Measurements from ENCODE around the gene NEUROG3. TPM values are rescaled to one million over a fixed set of nuclear protein-coding genes. Genes with fewer than 3 reads are reported as not detected.

The NEUROG3 gene
- total and polyA plus RNA-seq, 2 donors (not counting 1 experiment from before 2014, with no cell fraction given): not detected

- no peaks in the 10 kb centered on the region for H3K79me2 ChIP-seq (ENCODE audit: control insufficient read depth, insufficient read depth, low read length)
- H3K36me3 ChIP-seq (ENCODE audit: control insufficient read depth, insufficient read depth, low read length): no peaks in the 10 kb centered on the region
- no peaks in the 10 kb centered on the region for H4K20me1 ChIP-seq (ENCODE audit: control insufficient read depth, extremely low read depth, insufficient read depth, low read length)
- no peaks in the 10 kb centered on the region for H3K4me1 ChIP-seq (ENCODE audit: control insufficient read depth, extremely low read depth, insufficient read depth, low read length)
- TF ChIP-seq, protein P1, sequence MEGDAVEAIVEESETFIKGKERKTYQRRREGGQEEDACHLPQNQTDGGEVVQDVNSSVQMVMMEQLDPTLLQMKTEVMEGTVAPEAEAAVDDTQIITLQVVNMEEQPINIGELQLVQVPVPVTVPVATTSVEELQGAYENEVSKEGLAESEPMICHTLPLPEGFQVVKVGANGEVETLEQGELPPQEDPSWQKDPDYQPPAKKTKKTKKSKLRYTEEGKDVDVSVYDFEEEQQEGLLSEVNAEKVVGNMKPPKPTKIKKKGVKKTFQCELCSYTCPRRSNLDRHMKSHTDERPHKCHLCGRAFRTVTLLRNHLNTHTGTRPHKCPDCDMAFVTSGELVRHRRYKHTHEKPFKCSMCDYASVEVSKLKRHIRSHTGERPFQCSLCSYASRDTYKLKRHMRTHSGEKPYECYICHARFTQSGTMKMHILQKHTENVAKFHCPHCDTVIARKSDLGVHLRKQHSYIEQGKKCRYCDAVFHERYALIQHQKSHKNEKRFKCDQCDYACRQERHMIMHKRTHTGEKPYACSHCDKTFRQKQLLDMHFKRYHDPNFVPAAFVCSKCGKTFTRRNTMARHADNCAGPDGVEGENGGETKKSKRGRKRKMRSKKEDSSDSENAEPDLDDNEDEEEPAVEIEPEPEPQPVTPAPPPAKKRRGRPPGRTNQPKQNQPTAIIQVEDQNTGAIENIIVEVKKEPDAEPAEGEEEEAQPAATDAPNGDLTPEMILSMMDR (conservative IDR thresholded peaks at IDR 0.05 in 1 of 2, IDR thresholded peaks at IDR 0.05 in 1 of 2; ENCODE audit: low read depth in 1 of 2, low read length in 2 of 2): no peak
- no peak for TF ChIP-seq EZH2 (IDR thresholded peaks at IDR 0.05; ENCODE audit: low read length, missing control alignments)
- no peak overlapping the region for H3K9ac ChIP-seq (ENCODE audit: insufficient read depth, low read length)
- H3K4me3 ChIP-seq (replicated peaks in 1 of 4; ENCODE audit: control extremely low read depth in 1 of 4, insufficient read depth in 1 of 4, low read depth in 3 of 4, low read length in 4 of 4): no peak overlapping the region
- DNase-seq (ENCODE audit: low read depth in 2 of 2): no peak
- no peak overlapping the region for H3K27ac ChIP-seq (ENCODE audit: insufficient read depth, low read length)
- no peak overlapping the region for H2AFZ ChIP-seq (ENCODE audit: low read length)
- no peak overlapping the region for H3K4me2 ChIP-seq (ENCODE audit: extremely low read depth, insufficient read depth, low read length)
- no peaks in the 10 kb centered on the region for H3K9me3 ChIP-seq (ENCODE audit: control insufficient read depth, insufficient read depth, low read depth, low read length)
- peaks cover 2% of the 10 kb centered on the region for H3K27me3 ChIP-seq (ENCODE audit: control insufficient read depth, insufficient read depth, low read length)
Measured at GRCh38 chr10:69588358-69588757, 15.1 kb upstream of the NEUROG3 start.

DNA sequence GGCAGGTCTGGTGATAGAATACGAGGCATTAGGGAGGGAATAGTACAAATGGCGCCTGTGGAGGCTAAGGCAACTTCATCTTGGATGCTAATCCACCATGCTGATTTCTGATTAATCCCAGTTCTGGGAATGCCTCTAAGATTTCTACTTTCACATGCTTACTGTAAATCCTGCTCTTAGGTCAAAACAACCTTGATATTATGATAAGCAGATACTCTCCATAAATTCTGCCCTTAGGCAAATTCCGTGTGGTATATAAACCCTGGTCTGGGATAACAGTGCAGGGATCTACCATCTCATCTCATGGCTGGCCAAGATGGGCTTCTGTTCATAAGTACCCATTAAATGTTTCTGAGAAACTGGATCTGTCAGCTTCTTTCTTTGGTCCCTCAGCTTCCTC lies 11.4 kb upstream of the NEUROG3 start:
- peaks cover 5% of the 10 kb centered on the region for H3K27me3 ChIP-seq (ENCODE audit: control insufficient read depth, insufficient read depth, low read length)
- H4K20me1 ChIP-seq (ENCODE audit: control insufficient read depth, extremely low read depth, insufficient read depth, low read length): no peaks in the 10 kb centered on the region
- no peak overlapping the region for H3K27ac ChIP-seq (ENCODE audit: insufficient read depth, low read length)
- no peak overlapping the region for H3K9ac ChIP-seq (ENCODE audit: insufficient read depth, low read length)
- H3K79me2 ChIP-seq (ENCODE audit: control insufficient read depth, insufficient read depth, low read length): no peaks in the 10 kb centered on the region
- no peaks in the 10 kb centered on the region for H3K36me3 ChIP-seq (ENCODE audit: control insufficient read depth, insufficient read depth, low read length)
- no peak overlapping the region for H3K4me2 ChIP-seq (ENCODE audit: extremely low read depth, insufficient read depth, low read length)
- no peaks in the 10 kb centered on the region for H3K4me1 ChIP-seq (ENCODE audit: control insufficient read depth, extremely low read depth, insufficient read depth, low read length)
- TF ChIP-seq, protein P1 (conservative IDR thresholded peaks at IDR 0.05 in 1 of 2, IDR thresholded peaks at IDR 0.05 in 1 of 2; ENCODE audit: low read depth in 1 of 2, low read length in 2 of 2): no peak
- no peak for TF ChIP-seq EZH2 (IDR thresholded peaks at IDR 0.05; ENCODE audit: low read length, missing control alignments)
- no peak overlapping the region for H3K4me3 ChIP-seq (replicated peaks in 1 of 4; ENCODE audit: control extremely low read depth in 1 of 4, insufficient read depth in 1 of 4, low read depth in 3 of 4, low read length in 4 of 4)
- H3K9me3 ChIP-seq (ENCODE audit: control insufficient read depth, insufficient read depth, low read depth, low read length): no peaks in the 10 kb centered on the region
- no peak overlapping the region for H2AFZ ChIP-seq (ENCODE audit: low read length)
- no peak for DNase-seq (ENCODE audit: low read depth in 2 of 2)

GRCh38 chr10:69583106-69583505 lies 9.9 kb upstream of the NEUROG3 start:
- no peaks in the 10 kb centered on the region for H3K4me1 ChIP-seq (ENCODE audit: control insufficient read depth, extremely low read depth, insufficient read depth, low read length)
- no peak overlapping the region for H3K27ac ChIP-seq (ENCODE audit: insufficient read depth, low read length)
- TF ChIP-seq, protein P1 (conservative IDR thresholded peaks at IDR 0.05 in 1 of 2, IDR thresholded peaks at IDR 0.05 in 1 of 2; ENCODE audit: low read depth in 1 of 2, low read length in 2 of 2): no peak
- TF ChIP-seq EZH2 (IDR thresholded peaks at IDR 0.05; ENCODE audit: low read length, missing control alignments): no peak
- no peaks in the 10 kb centered on the region for H3K9me3 ChIP-seq (ENCODE audit: control insufficient read depth, insufficient read depth, low read depth, low read length)
- no peak overlapping the region for H3K4me3 ChIP-seq (replicated peaks in 1 of 4; ENCODE audit: control extremely low read depth in 1 of 4, insufficient read depth in 1 of 4, low read depth in 3 of 4, low read length in 4 of 4)
- H3K9ac ChIP-seq (ENCODE audit: insufficient read depth, low read length): no peak overlapping the region
- H3K36me3 ChIP-seq (ENCODE audit: control insufficient read depth, insufficient read depth, low read length): no peaks in the 10 kb centered on the region
- no peak overlapping the region for H2AFZ ChIP-seq (ENCODE audit: low read length)
- H3K4me2 ChIP-seq (ENCODE audit: extremely low read depth, insufficient read depth, low read length): no peak overlapping the region
- DNase-seq (ENCODE audit: low read depth in 2 of 2): no peak
- H4K20me1 ChIP-seq (ENCODE audit: control insufficient read depth, extremely low read depth, insufficient read depth, low read length): no peaks in the 10 kb centered on the region
- no peaks in the 10 kb centered on the region for H3K79me2 ChIP-seq (ENCODE audit: control insufficient read depth, insufficient read depth, low read length)
- H3K27me3 ChIP-seq (ENCODE audit: control insufficient read depth, insufficient read depth, low read length): peaks cover 7% of the 10 kb centered on the region

Data from fibroblast of lung (primary cell).